ENCODE measurements around the gene CNGA4. TPM values are rescaled to one million over a fixed set of nuclear protein-coding genes. Genes with fewer than 3 reads are reported as not detected.

CNGA4 gene
- 1 to 10 TPM in 1 of 4 donors, under 1 TPM in 1, not detected in 2; 0.85 to 1.1 TPM for total RNA-seq

- Histone ChIP-seq H3K36me3 (no peaks in the 10 kb centered on the region), H3K27me3 (no peaks in the 10 kb centered on the region), H3K4me3 (no peak within 1 kb of the TSS), H3K4me1 (peaks cover 0 to 2% (median under 1%) of the 10 kb centered on the region in 4 donors), H3K27ac (no peak within 1 kb of the TSS), H3K9me3 (no peaks in the 10 kb centered on the region)
- DNase-seq: no peak
- no peak for TF ChIP-seq POLR2A (IDR thresholded peaks at IDR 0.05)
Observed at GRCh38 chr11:6238902-6239301, at the start of gene CNGA4. Gene CNGA4, plus strand, starts transcription at chr11:6239089. Its CDS starts 118 bp downstream, at chr11:6239207.

GRCh38 chr11:6191742-6192141, 47.1 kb upstream of the CNGA4 start:
- H3K36me3 ChIP-seq: no peaks in the 10 kb centered on the region
- H3K4me1 ChIP-seq: no peaks in the 10 kb centered on the region
- H3K4me3 ChIP-seq: no peak overlapping the region
- no peaks in the 10 kb centered on the region for H3K27me3 ChIP-seq
- TF ChIP-seq POLR2A (IDR thresholded peaks at IDR 0.05) (no peak), CTCF (IDR thresholded peaks at IDR 0.05) (no peak)
- DNase-seq: no peak
- no peaks in the 10 kb centered on the region for H3K9me3 ChIP-seq
- no peak overlapping the region for H3K27ac ChIP-seq

- Histone ChIP-seq H3K4me3 (no peak overlapping the region), H3K9me3 (no peaks in the 10 kb centered on the region), H3K4me1 (no peaks in the 10 kb centered on the region), H3K36me3 (no peaks in the 10 kb centered on the region), H3K27me3 (no peaks in the 10 kb centered on the region), H3K27ac (no peak overlapping the region)
- TF ChIP-seq POLR2A (IDR thresholded peaks at IDR 0.05) (no peak), CTCF (IDR thresholded peaks at IDR 0.05) (no peak)
- DNase-seq: no peak
Observed at GRCh38 chr11:6194065-6194581, 44.8 kb upstream of the CNGA4 start.

- Histone ChIP-seq H3K36me3 (no peaks in the 10 kb centered on the region), H3K27ac (no peak overlapping the region), H3K4me1 (no peaks in the 10 kb centered on the region), H3K4me3 (no peak overlapping the region), H3K27me3 (no peaks in the 10 kb centered on the region), H3K9me3 (no peaks in the 10 kb centered on the region)
- no peak for DNase-seq
- no peak for TF ChIP-seq POLR2A (IDR thresholded peaks at IDR 0.05)
- no peak for TF ChIP-seq CTCF (IDR thresholded peaks at IDR 0.05)
Observed at GRCh38 chr11:6196396-6196795, 42.5 kb upstream of the CNGA4 start.

GRCh38 chr11:6197466-6198200, 41.3 kb upstream of the CNGA4 start:
- no peak overlapping the region for H3K27ac ChIP-seq
- no peaks in the 10 kb centered on the region for H3K9me3 ChIP-seq
- no peaks in the 10 kb centered on the region for H3K27me3 ChIP-seq
- no peak for DNase-seq
- H3K36me3 ChIP-seq: peaks cover 0 to 1% (median 0%) of the 10 kb centered on the region in 3 donors
- TF ChIP-seq CTCF (IDR thresholded peaks at IDR 0.05) (no peak), POLR2A (IDR thresholded peaks at IDR 0.05) (no peak)
- H3K4me3 ChIP-seq: no peak overlapping the region
- no peaks in the 10 kb centered on the region for H3K4me1 ChIP-seq

- no peak within 1 kb of the TSS for H3K27ac ChIP-seq
- DNase-seq: no peak
- no peaks in the 10 kb centered on the region for H3K27me3 ChIP-seq
- H3K4me3 ChIP-seq: no peak within 1 kb of the TSS
- H3K36me3 ChIP-seq: peaks cover 0 to 8% (median 3%) of the 10 kb centered on the region in 3 donors
- no peaks in the 10 kb centered on the region for H3K4me1 ChIP-seq
- TF ChIP-seq CTCF (IDR thresholded peaks at IDR 0.05): no peak
- no peak for TF ChIP-seq POLR2A (IDR thresholded peaks at IDR 0.05)
- no peaks in the 10 kb centered on the region for H3K9me3 ChIP-seq
Observed at GRCh38 chr11:6199174-6199810, 39.6 kb upstream of the CNGA4 start, which contains the start of gene OR52W1. Gene OR52W1, plus strand, starts transcription at chr11:6199224. Its CDS starts 0 bp downstream, at chr11:6199224.

Measured in Peyer's patch (tissue), 4 donors.